ENCODE results near the gene JPH4. TPM values are rescaled to one million over a fixed set of nuclear protein-coding genes. Genes with fewer than 3 reads are reported as not detected.

Gene JPH4
- total and polyA plus RNA-seq, 8 donors = 0.15 to 1.1 (median 0.47) TPM; not detected in 2

DNA sequence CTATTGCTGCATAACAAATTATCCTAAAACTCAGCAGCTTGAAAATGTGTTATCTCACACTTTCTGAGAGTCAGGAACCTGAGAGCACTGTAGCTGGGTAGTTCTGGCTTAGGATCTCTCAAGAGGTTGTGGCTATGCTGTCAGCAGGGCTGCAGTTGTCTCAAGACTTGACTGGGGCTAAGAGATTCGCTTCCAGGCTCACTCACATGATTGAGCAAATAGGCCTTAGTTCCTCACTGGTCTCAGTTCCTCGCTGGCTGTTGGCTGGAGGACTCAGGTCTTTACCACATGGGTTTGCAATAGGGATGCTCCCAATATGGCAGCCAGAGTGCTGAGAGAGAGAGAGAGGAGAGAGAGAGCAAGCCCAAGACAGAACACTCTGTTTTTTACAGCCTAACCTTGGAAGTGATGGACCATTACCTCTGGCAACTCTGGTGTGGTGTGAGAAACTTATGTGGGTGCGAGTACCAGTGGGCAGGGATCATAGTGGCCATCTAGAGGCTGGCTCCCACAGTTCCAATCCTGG is 41.6 kb upstream of the JPH4 start:
- no peak overlapping the region for H3K27ac ChIP-seq
- no peak overlapping the region for H3K4me3 ChIP-seq
- H3K4me1 ChIP-seq = peaks cover 0 to 5% (median 2%) of the 10 kb centered on the region in 4 donors
- H3K36me3 ChIP-seq = no peaks in the 10 kb centered on the region
- peaks cover 0 to 14% (median 4%) of the 10 kb centered on the region in 4 donors for H3K9me3 ChIP-seq
- no peak for DNase-seq
- intact Hi-C loops (cut with DNase I; ENCODE audit: low total_unique reads) = no loop called here
- WGBS, 5 donors = 77 to 89% (median 82%) methylated on average over 3 of the region's 3 CpGs
- no peaks in the 10 kb centered on the region for H3K27me3 ChIP-seq
- TF ChIP-seq EP300 (IDR thresholded peaks at IDR 0.05) = no peak

DNA sequence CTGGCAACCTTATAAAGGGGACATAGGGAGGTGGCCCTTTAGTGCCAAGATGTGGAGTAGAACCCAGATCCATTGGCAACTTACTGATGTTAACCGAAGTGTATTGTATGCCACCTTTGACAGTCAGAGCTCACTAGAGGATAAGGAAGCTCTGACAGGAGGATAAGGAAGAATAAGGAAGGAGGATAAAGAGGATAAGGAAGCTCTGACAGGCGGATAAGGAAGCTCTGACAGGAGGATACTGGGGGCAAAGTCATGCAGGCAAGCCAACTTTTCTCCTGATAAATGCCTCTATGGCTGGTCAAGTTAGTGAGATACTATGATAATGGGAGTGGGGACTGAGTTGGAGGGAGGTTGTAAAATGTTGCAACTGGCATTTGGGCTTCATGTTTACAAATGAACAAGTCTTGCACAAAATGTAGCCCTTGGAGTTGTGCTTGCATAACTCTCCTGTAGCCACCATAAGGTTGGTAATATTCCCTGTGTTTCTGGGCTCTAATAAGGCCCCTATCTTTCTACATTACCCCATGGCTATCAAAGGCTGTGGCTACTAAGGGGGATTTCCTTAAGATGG is 39.9 kb upstream of the JPH4 start:
- Histone ChIP-seq H3K4me1 (peaks cover 5 to 21% (median 9%) of the 10 kb centered on the region in 4 donors), H3K4me3 (no peak overlapping the region), H3K27ac (no peak overlapping the region), H3K36me3 (no peaks in the 10 kb centered on the region), H3K27me3 (no peaks in the 10 kb centered on the region), H3K9me3 (no peaks in the 10 kb centered on the region)
- WGBS, 5 donors = 84 to 90% (median 89%) methylated on average over 2 of the region's 2 CpGs
- intact Hi-C loops (cut with DNase I; ENCODE audit: low total_unique reads) = no loop called here
- TF ChIP-seq POLR2AphosphoS5 (IDR thresholded peaks at IDR 0.05) (no peak), EP300 (IDR thresholded peaks at IDR 0.05) (no peak), POLR2A (IDR thresholded peaks at IDR 0.05) (no peak)
- DNase-seq = no peak

- H3K4me1 ChIP-seq = peaks cover 10 to 31% (median 14%) of the 10 kb centered on the region in 4 donors
- intact Hi-C loops (cut with DNase I; ENCODE audit: low total_unique reads) = no loop called here
- 29 to 64% (median 56%) methylated on average over 1 of the region's 1 CpG for WGBS, 5 donors
- no peak for DNase-seq
- no peaks in the 10 kb centered on the region for H3K9me3 ChIP-seq
- H3K27me3 ChIP-seq = no peaks in the 10 kb centered on the region
- H3K4me3 ChIP-seq = no peak overlapping the region
- H3K27ac ChIP-seq = no peak overlapping the region
- no peaks in the 10 kb centered on the region for H3K36me3 ChIP-seq
- no peak for TF ChIP-seq POLR2A (IDR thresholded peaks at IDR 0.05)
- TF ChIP-seq EP300 (IDR thresholded peaks at IDR 0.05) = no peak
- no peak for TF ChIP-seq CTCF (IDR thresholded peaks at IDR 0.05)
- no peak for TF ChIP-seq POLR2AphosphoS5 (IDR thresholded peaks at IDR 0.05)
Measured at GRCh38 chr14:23617539-23617938, 38.9 kb upstream of the JPH4 start.

DNA sequence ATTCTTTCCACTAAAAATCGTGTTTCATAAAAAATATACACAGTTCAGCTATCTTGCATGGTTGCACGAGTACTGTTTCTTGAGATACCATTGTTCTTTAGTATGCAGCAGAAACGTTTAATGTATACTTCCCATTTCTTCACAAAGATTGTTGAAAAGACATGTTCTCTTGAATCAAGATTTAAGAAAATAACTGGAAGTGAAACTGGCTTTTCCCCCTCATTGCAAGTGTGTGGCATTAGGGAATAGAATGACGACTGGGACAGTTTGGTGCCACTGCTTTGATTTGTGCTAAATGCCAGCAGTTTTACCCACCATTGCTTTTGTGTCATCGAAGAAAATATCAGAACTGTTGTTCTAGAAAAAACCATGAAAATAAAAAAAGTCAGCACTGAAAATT is 37.3 kb upstream of the JPH4 start:
- peaks cover 20 to 39% (median 25%) of the 10 kb centered on the region in 4 donors for H3K4me1 ChIP-seq
- no peak overlapping the region for H3K27ac ChIP-seq
- H3K9me3 ChIP-seq = no peaks in the 10 kb centered on the region
- intact Hi-C loops (cut with DNase I; ENCODE audit: low total_unique reads) = no loop called here
- no peak overlapping the region for H3K4me3 ChIP-seq
- no peak for DNase-seq
- no peaks in the 10 kb centered on the region for H3K36me3 ChIP-seq
- WGBS, 5 donors = 41 to 55% (median 47%) methylated on average over 5 of the region's 5 CpGs
- TF ChIP-seq EP300 (IDR thresholded peaks at IDR 0.05) (no peak), POLR2AphosphoS5 (IDR thresholded peaks at IDR 0.05) (no peak), CTCF (IDR thresholded peaks at IDR 0.05) (no peak), POLR2A (IDR thresholded peaks at IDR 0.05) (no peak)
- H3K27me3 ChIP-seq = no peaks in the 10 kb centered on the region

DNA sequence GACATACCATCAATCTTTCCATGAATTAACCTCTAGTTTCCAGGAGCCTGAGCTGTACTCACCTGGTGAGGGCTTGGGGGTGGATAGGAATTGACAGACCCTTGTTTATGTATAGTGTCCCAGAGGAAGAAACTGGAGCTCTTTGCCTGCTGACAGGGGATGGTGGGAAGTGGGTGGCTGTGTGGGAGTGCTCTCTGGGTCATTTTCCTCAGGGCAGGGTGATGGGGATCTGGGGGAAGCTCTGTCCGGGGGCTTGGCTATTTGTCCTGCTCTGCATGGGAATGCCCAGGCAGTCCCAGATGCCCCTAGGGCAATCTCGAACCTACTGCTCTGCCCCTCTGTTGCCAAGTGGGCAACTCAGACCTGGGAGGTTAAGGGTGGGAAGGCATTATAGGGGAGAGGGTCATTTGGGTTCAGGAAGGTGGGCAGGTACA is 35.8 kb upstream of the JPH4 start:
- 46 to 71% (median 62%) methylated on average over 2 of the region's 2 CpGs for whole genome bisulfite sequencing, 5 donors
- H3K27me3 ChIP-seq = no peaks in the 10 kb centered on the region
- H3K4me3 ChIP-seq = no peak overlapping the region
- no peaks in the 10 kb centered on the region for H3K36me3 ChIP-seq
- H3K9me3 ChIP-seq = no peaks in the 10 kb centered on the region
- intact Hi-C loops (cut with DNase I; ENCODE audit: low total_unique reads) = no loop called here
- peaks cover 32 to 52% (median 38%) of the 10 kb centered on the region in 4 donors for H3K4me1 ChIP-seq
- TF ChIP-seq EP300 (IDR thresholded peaks at IDR 0.05) (no peak), CTCF (IDR thresholded peaks at IDR 0.05) (no peak)
- DNase-seq = no peak
- peak overlapping the region; percentile 8 to 87 (median 69) for H3K27ac ChIP-seq

All from stomach (tissue), 9 donors.